HG03571 (cell line): ENCODE results near the gene TACC2.
"Not testable (repeated sequence)": the region's sequence is repeated elsewhere in the genome, so short reads cannot be mapped to it uniquely, and the experiment has no call there.

ENCODE experiments used
- ATAC-seq: cut with Tn5 transposase; IDR thresholded peaks from one replicate; pipeline ENCODE4 v1.9.1; 2021; ENCODE audit not compliant: unreplicated experiment

TACC2 gene

GRCh38 chr10:121988361-121989324, at the start of gene TACC2:
Gene TACC2 (plus strand): TSS chr10:121989163. CDS start chr10:122021982, 32,819 bp downstream.
- no peak for ATAC-seq

- no peak for ATAC-seq
Measured at GRCh38 chr10:121941532-121941931, 47.4 kb upstream of the TACC2 start.

GRCh38 chr10:121942749-121943416, 46.1 kb upstream of the TACC2 start:
- no peak for ATAC-seq

- no peak for ATAC-seq
Measured at GRCh38 chr10:121947343-121948330, 41.3 kb upstream of the TACC2 start.

- ATAC-seq = no peak
Measured at GRCh38 chr10:121949049-121949448, 39.9 kb upstream of the TACC2 start.

GRCh38 chr10:121949451-121949850, 39.5 kb upstream of the TACC2 start:
- no peak for ATAC-seq

- ATAC-seq = no peak
Measured at GRCh38 chr10:121952226-121952625, 36.7 kb upstream of the TACC2 start.

- no peak for ATAC-seq
Measured at GRCh38 chr10:121956111-121957061, 32.6 kb upstream of the TACC2 start.

GRCh38 chr10:121959671-121960070, 29.3 kb upstream of the TACC2 start:
- no peak for ATAC-seq

GRCh38 chr10:121961456-121961855, 27.5 kb upstream of the TACC2 start:
- ATAC-seq = no peak

GRCh38 chr10:121965996-121966395, 23.0 kb upstream of the TACC2 start:
- no peak for ATAC-seq

- ATAC-seq = not testable (repeated sequence)
Measured at GRCh38 chr10:121969086-121969485, 19.9 kb upstream of the TACC2 start.

GRCh38 chr10:121974019-121974534, 14.9 kb upstream of the TACC2 start:
- ATAC-seq = no peak

- ATAC-seq = peak; percentile 86
Measured at GRCh38 chr10:121974535-121975294, 14.2 kb upstream of the TACC2 start, which contains the start of gene NSMCE4A. Gene NSMCE4A (minus strand): TSS chr10:121975217. CDS start chr10:121975165, 52 bp downstream.

- ATAC-seq = no peak
Measured at GRCh38 chr10:121975295-121976086, 13.5 kb upstream of the TACC2 start.

GRCh38 chr10:121976607-121977006, 12.4 kb upstream of the TACC2 start:
- ATAC-seq = no peak

- ATAC-seq = no peak
Measured at GRCh38 chr10:121978511-121978910, 10.5 kb upstream of the TACC2 start.

- ATAC-seq = no peak
Measured at GRCh38 chr10:121981346-121981745, 7.6 kb upstream of the TACC2 start.
